H9 (cell line): Measurements from ENCODE around the gene SNX32. TPM values are rescaled to one million over a fixed set of nuclear protein-coding genes. Genes with fewer than 3 reads are reported as not detected.

Experiments
- DNase-seq: peaks from one replicate; pipeline ENCODE4 v3.0.0-alpha.2; 2017
- H2AFZ ChIP-seq: one replicate; pipeline ENCODE4 v1.6.1; 2013; ENCODE audit warnings: mild to moderate bottlenecking, low read length, control low read depth, moderate library complexity
- H2AK5ac ChIP-seq: 2 replicates; pipeline ENCODE4 v1.6.1; 2013; ENCODE audit warnings: low read length, control low read depth, mixed read lengths; ENCODE audit not compliant: insufficient read length
- H2BK120ac ChIP-seq: one replicate; pipeline ENCODE4 v1.6.1; 2013; ENCODE audit warnings: low read depth, mild to moderate bottlenecking, low read length, control low read depth, inconsistent platforms; ENCODE audit not compliant: poor library complexity, severe bottlenecking
- H2BK12ac ChIP-seq: 2 replicates; pipeline ENCODE4 v1.6.1; 2013; ENCODE audit warnings: low read length, control low read depth, mixed read lengths, low read depth; ENCODE audit not compliant: insufficient read length
- H2BK15ac ChIP-seq: 2 replicates; pipeline ENCODE4 v1.6.1; 2013; ENCODE audit warnings: low read depth, low read length, control low read depth
- H2BK20ac ChIP-seq: one replicate; pipeline ENCODE4 v1.6.1; 2013; ENCODE audit warnings: low read depth, mild to moderate bottlenecking, low read length, control low read depth, inconsistent platforms; ENCODE audit not compliant: poor library complexity, severe bottlenecking
- H2BK5ac ChIP-seq: 2 replicates; pipeline ENCODE4 v1.6.1; 2013; ENCODE audit warnings: low read length, control low read depth, mixed read lengths; ENCODE audit not compliant: insufficient read length
- H3K14ac ChIP-seq: 2 replicates; pipeline ENCODE4 v1.6.1; 2013; ENCODE audit warnings: low read length, control low read depth; ENCODE audit not compliant: insufficient read depth
- H3K18ac ChIP-seq: 2 replicates; pipeline ENCODE4 v1.6.1; 2013; ENCODE audit warnings: low read depth, mild to moderate bottlenecking, mixed read lengths, low read length, control low read depth; ENCODE audit not compliant: insufficient read length
- H3K23ac ChIP-seq: 2 replicates; pipeline ENCODE4 v1.6.1; 2013; ENCODE audit warnings: low read length, control low read depth, mixed read lengths, low read depth; ENCODE audit not compliant: insufficient read length
- H3K23me2 ChIP-seq: 2 replicates; pipeline ENCODE4 v1.6.1; 2013; ENCODE audit warnings: low read depth, mild to moderate bottlenecking, mixed read lengths, low read length, control low read depth; ENCODE audit not compliant: insufficient read length, poor library complexity, severe bottlenecking
- H3K27ac ChIP-seq: 2 replicates; pipeline ENCODE4 v1.5.1; 2013; ENCODE audit warnings: low read length, control low read depth, mixed read lengths, low read depth; ENCODE audit not compliant: insufficient read length
- H3K27me3 ChIP-seq: 2 replicates; pipeline ENCODE4 v1.6.1; 2013; ENCODE audit warnings: low read length, control low read depth, inconsistent platforms; ENCODE audit not compliant: insufficient read depth
- H3K4ac ChIP-seq: 2 replicates; pipeline ENCODE4 v1.6.1; 2013; ENCODE audit warnings: low read depth, mild to moderate bottlenecking, control low read depth, inconsistent platforms, low read length, moderate library complexity
- H3K4me1 ChIP-seq: 2 replicates; pipeline ENCODE4 v1.6.1; 2013; ENCODE audit warnings: low read length, control low read depth, inconsistent platforms; ENCODE audit not compliant: insufficient read depth
- H3K4me2 ChIP-seq: 2 replicates; pipeline ENCODE4 v1.6.1; 2013; ENCODE audit warnings: low read length, control low read depth, mixed read lengths; ENCODE audit not compliant: insufficient read length, insufficient read depth
- H3K56ac ChIP-seq: 2 replicates; pipeline ENCODE4 v1.6.1; 2013; ENCODE audit warnings: low read depth, mild to moderate bottlenecking, mixed read lengths, low read length, control low read depth; ENCODE audit not compliant: insufficient read length
- H3K79me1 ChIP-seq: 2 replicates; pipeline ENCODE4 v1.6.1; 2013; ENCODE audit warnings: low read depth, mild to moderate bottlenecking, moderate library complexity, low read length, control low read depth, inconsistent platforms; ENCODE audit not compliant: insufficient read depth, poor library complexity, severe bottlenecking
- H3K79me2 ChIP-seq: 2 replicates; pipeline ENCODE4 v1.6.1; 2013; ENCODE audit warnings: low read length, control low read depth, inconsistent platforms; ENCODE audit not compliant: insufficient read depth
- H3K9ac ChIP-seq: 2 replicates; pipeline ENCODE4 v1.6.1; 2013; ENCODE audit warnings: low read length, control low read depth, mixed read lengths; ENCODE audit not compliant: insufficient read length; ENCODE audit errors: extremely low read depth
- H3K9me3 ChIP-seq: one replicate; pipeline ENCODE4 v1.6.1; 2013; ENCODE audit warnings: low read depth, low read length, inconsistent platforms; ENCODE audit not compliant: control insufficient read depth
- H3T11ph ChIP-seq: one replicate; pipeline ENCODE4 v1.6.1; 2013; ENCODE audit warnings: mild to moderate bottlenecking, low read length, control low read depth, inconsistent platforms
- H4K20me1 ChIP-seq: one replicate; pipeline ENCODE4 v1.6.1; 2013; ENCODE audit not compliant: control insufficient read depth, insufficient read length, insufficient read depth
- H4K5ac ChIP-seq: 2 replicates; pipeline ENCODE4 v1.6.1; 2013; ENCODE audit warnings: low read depth, mild to moderate bottlenecking, mixed read lengths, low read length, control low read depth; ENCODE audit not compliant: insufficient read length
- H4K8ac ChIP-seq: replicated peaks from 2 replicates; pipeline ENCODE4 v1.6.1; 2013; ENCODE audit warnings: low read length, control low read depth, mixed read lengths, low read depth; ENCODE audit not compliant: insufficient read length
- H4K91ac ChIP-seq: 2 replicates; pipeline ENCODE4 v1.6.1; 2013; ENCODE audit warnings: low read depth, mild to moderate bottlenecking, moderate library complexity, mixed read lengths, low read length, control low read depth; ENCODE audit not compliant: insufficient read length
- H3K27ac Mint-ChIP-seq, 3 experiments: 2 replicates in 2 of 3; 3 replicates in 1 of 3; pipeline ENCODE4 v1.8.0; 2020 to 2021; ENCODE audit warnings: mixed read lengths in 3 of 3, mild to moderate bottlenecking in 1 of 3, moderate library complexity in 1 of 3
- H3K27me3 Mint-ChIP-seq: 2 replicates; pipeline ENCODE4 v1.8.0; 2021; ENCODE audit warnings: low read depth, mild to moderate bottlenecking, moderate library complexity, mixed read lengths
- H3K36me3 Mint-ChIP-seq, 3 experiments: 2 replicates in 2 of 3; 3 replicates in 1 of 3; pipeline ENCODE4 v1.8.0; 2020 to 2021; ENCODE audit warnings: low read depth in 3 of 3, mixed read lengths in 3 of 3; ENCODE audit not compliant: insufficient read depth in 1 of 3
- H3K4me1 Mint-ChIP-seq, 2 experiments: 2 replicates each; pipeline ENCODE4 v1.8.0; 2020; ENCODE audit warnings: mixed read lengths in 2 of 2
- H3K4me3 Mint-ChIP-seq, 2 experiments: 2 replicates in 1 of 2; 3 replicates in 1 of 2; pipeline ENCODE4 v1.8.0; 2020 to 2021; ENCODE audit warnings: mild to moderate bottlenecking in 2 of 2, mixed read lengths in 2 of 2, moderate library complexity in 1 of 2
- H3K9me3 Mint-ChIP-seq, 2 experiments: 2 replicates in 1 of 2; 3 replicates in 1 of 2; pipeline ENCODE4 v1.8.0; 2020; ENCODE audit warnings: mild to moderate bottlenecking in 2 of 2, mixed read lengths in 2 of 2, moderate library complexity in 1 of 2
- CTCF ChIP-seq: fragments of 200-600 bp; sonication (generic); conservative IDR thresholded peaks from 3 replicates; pipeline ENCODE4 v1.8.0; 2021; ENCODE audit warnings: antibody characterized with exemption, mild to moderate bottlenecking
- WGBS: extraction: QIAGEN DNeasy Blood & Tissue Kit; methylation state at CpG from one replicate; pipeline ENCODE4 v1.1.7; 2013; ENCODE audit warnings: missing lambda C conversion rate, low lambda C conversion rate, mixed read lengths; ENCODE audit not compliant: insufficient read length; ENCODE audit errors: extremely low coverage; 5-methylcytosine and 5-hydroxymethylcytosine counted together
- total RNA-seq: library from RNA; stranded (reverse); gene quantifications from 2 replicates; pipeline ENCODE4 v1.2.1, GENCODE V29; 2021

Gene SNX32
- total RNA-seq, 1 experiment from 2014 or later: 1.2 TPM

DNA sequence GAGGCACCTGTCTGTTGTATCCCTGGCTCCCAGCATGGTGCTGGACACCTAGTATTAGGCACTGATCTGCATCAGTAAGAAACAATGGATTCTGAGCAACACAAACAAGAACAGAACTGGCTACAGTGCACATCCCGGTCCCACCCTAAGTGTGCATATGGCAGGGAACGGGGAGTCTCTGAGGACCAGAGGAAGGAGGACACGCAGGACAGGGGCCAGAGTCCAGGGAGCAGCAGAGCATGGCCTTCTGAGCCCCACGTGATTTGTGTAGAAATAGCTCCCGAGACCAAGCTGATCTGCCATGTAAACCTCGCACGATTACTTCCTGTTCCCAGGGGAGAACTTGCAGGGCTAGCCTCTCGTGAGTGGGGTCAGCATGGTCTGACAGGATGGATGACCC lies 12.7 kb upstream of the SNX32 start:
- H3T11ph ChIP-seq: no peak overlapping the region
- H4K91ac ChIP-seq: no peak overlapping the region
- WGBS: no CpG with 5 or more reads among the region's 8 CpGs
- H3K14ac ChIP-seq: no peak overlapping the region
- no peak overlapping the region for H2BK120ac ChIP-seq
- no peak for TF ChIP-seq CTCF
- H3K79me1 ChIP-seq: no peaks in the 10 kb centered on the region
- no peaks in the 10 kb centered on the region for H3K79me2 ChIP-seq
- H3K23me2 ChIP-seq: peaks cover 3% of the 10 kb centered on the region
- H2BK12ac ChIP-seq: no peak overlapping the region
- peaks cover 17% of the 10 kb centered on the region for H3K27me3 Mint-ChIP-seq
- H2AFZ ChIP-seq: no peak overlapping the region
- no peaks in the 10 kb centered on the region for H3K4me1 ChIP-seq
- peak overlapping the region; percentile 5 for H2AK5ac ChIP-seq
- no peak overlapping the region for H2BK5ac ChIP-seq
- no peak overlapping the region for H3K4me2 ChIP-seq
- H4K8ac ChIP-seq: no peak overlapping the region
- H3K56ac ChIP-seq: no peak overlapping the region
- no peak overlapping the region for H4K5ac ChIP-seq
- no peaks in the 10 kb centered on the region; a peak in 1 of 5 replicates for H3K9me3 Mint-ChIP-seq
- H3K4me1 Mint-ChIP-seq: peaks cover 0 to 8% of the 10 kb centered on the region in 2 experiments; a peak in 1 of 4 replicates
- H3K27me3 ChIP-seq: no peaks in the 10 kb centered on the region
- no peaks in the 10 kb centered on the region for H3K9me3 ChIP-seq
- DNase-seq: no peak
- no peak overlapping the region for H3K23ac ChIP-seq
- no peak overlapping the region for H3K4ac ChIP-seq
- H2BK20ac ChIP-seq: no peak overlapping the region
- no peaks in the 10 kb centered on the region; a peak in 1 of 7 replicates for H3K36me3 Mint-ChIP-seq
- no peak overlapping the region for H3K9ac ChIP-seq
- H3K18ac ChIP-seq: no peak overlapping the region
- no peaks in the 10 kb centered on the region for H4K20me1 ChIP-seq
- H3K4me3 Mint-ChIP-seq: no peak overlapping the region
- no peak overlapping the region for H3K27ac Mint-ChIP-seq
- H2BK15ac ChIP-seq: no peak overlapping the region
- H3K27ac ChIP-seq: no peak overlapping the region
